Sigmoid colon (tissue), 3 donors: ENCODE data around the gene COMMD9.

Experiments used
- CTCF ChIP-seq, 4 experiments: fragments of 450-650 bp in 3 of 4; fragments of 200-600 bp in 1 of 4; IDR thresholded peaks; one replicate each; pipeline ENCODE4 v1.5.1; 2016 to 2019; ENCODE audit warnings: antibody characterized with exemption in 4 of 4, mild to moderate bottlenecking in 3 of 4, moderate library complexity in 2 of 4
- POLR2A ChIP-seq, 2 donors: fragments of 450-650 bp; IDR thresholded peaks; one replicate each; pipeline ENCODE4 v1.6.1; 2016; ENCODE audit warnings: antibody characterized with exemption in 2 of 2, mild to moderate bottlenecking in 2 of 2, moderate library complexity in 2 of 2

DNA sequence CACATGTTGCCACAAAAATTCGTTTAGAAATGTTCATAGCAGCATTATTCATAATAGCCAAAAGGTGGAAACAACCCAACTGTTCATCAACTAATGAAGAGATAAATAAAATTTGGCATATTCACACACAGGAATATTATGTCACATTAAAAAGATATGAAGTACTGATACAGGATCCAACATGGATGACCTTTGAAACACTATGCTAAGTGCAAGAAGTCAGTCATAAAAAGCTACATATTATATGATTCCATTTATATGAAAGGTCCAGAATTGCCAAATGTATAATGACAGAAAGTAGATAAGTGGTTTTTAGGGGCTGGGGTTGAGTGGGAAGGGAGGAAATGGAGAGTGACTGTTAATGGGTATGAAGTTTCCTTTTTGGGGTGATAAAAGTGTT, 15.8 kb upstream of the COMMD9 start:
- TF ChIP-seq CTCF (IDR thresholded peaks at IDR 0.05): no peak
- TF ChIP-seq POLR2A (IDR thresholded peaks at IDR 0.05): no peak
